HG02678 (cell line): ENCODE results near the gene SH3PXD2B.
"Not testable (repeated sequence)": the region's sequence is repeated elsewhere in the genome, so short reads cannot be mapped to it uniquely, and the experiment has no call there.

Experiments
- ATAC-seq: cut with Tn5 transposase; IDR thresholded peaks from one replicate; pipeline ENCODE4 v1.9.1; 2021; ENCODE audit warnings: mild to moderate bottlenecking, moderate library complexity; ENCODE audit not compliant: unreplicated experiment

SH3PXD2B gene

GRCh38 chr5:172486451-172486850 is 32.1 kb upstream of the SH3PXD2B start:
- ATAC-seq, result no peak

DNA sequence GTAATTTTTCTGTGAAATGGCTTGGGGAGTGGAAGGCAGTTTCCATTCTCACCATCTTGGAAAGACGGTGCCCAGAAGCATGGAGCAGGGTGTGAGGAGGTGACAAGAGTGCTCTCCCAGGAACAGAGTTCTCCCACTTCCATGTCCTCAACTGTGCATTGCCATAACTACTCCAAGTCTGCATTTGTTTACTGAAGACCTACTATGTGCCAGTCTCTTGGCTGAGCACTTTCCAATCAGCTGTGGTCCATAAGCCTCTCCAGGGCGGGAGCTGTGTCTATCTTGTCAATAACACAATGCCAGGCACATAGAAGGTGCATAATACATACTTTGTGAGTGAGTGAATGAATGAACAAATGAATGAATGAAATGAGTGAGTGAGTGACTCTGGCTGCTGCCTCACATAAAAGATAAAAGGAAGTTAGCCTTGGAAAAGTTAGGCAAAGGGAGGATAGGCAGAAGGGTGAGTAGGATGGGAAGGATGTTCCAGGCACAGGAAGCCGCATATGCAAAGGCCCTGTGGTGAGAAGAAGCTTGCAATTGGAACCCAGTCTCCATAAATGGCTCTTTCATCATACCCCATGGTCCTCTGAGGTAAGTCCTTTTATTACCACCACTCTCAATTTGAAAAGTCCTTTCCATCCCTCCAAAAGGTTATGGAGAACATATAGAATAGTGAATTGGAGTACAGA is 31.3 kb upstream of the SH3PXD2B start:
- no peak for ATAC-seq

- no peak for ATAC-seq
Measured at GRCh38 chr5:172484664-172485063, 30.3 kb upstream of the SH3PXD2B start.

DNA sequence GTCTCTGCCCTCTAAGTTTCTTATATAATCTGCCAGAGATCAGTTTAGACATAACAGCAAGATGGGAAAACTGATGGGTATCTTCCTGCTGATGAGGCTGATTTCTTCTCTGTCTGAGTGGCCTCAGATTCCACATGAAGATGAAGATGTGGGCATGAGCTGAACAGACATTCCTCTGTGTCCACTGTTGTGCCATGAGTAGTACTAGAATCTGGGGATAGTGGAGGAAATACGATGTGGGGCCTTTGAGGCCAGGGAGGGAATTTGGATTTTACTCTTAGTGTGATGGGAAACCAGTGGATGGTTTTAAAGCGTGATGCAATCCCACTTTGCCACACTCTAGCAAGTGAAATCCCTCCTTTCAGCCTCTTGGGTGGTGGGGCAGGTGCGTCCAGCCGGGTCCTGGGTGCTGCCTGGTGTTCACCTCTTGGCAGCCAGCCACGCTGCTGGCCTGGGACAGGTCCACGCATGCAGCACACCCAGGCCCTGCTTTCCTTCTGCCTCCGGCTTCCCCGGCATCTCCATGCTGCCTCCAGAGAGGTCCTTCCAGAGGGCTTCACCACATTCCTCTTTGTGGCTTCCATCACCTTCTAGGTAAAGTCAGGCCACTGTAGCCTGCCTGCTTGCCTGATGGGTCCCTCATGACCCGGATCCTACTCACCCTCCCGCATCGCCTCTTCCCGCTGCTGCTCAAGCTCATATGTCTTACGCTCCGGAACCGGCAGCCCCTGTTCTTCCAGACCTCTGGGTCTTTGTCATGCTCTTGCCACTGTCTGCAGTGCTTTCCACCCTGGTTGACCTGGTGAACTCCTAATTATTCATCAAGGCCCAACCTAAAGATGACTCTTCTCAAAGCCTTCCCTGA is 28.1 kb upstream of the SH3PXD2B start:
- ATAC-seq, result no peak

- no peak for ATAC-seq
Measured at GRCh38 chr5:172481011-172481800, 26.9 kb upstream of the SH3PXD2B start.

DNA sequence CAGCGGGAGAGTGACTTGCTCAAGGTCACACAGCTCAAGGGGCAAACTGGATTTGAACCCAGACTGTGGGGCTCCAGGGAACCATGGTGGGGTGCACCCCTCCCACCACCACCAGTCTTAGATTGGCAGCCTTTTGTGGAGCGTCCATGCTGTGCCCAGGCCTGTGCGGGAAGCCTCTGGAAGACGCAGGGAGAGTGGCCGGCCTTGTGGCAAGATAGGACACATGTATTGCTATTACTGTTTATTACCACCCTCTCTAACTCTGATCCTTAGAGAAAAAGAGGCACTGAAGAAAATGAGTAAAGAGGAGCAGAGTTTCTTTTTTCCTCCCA is 25.4 kb upstream of the SH3PXD2B start:
- ATAC-seq, result no peak

DNA sequence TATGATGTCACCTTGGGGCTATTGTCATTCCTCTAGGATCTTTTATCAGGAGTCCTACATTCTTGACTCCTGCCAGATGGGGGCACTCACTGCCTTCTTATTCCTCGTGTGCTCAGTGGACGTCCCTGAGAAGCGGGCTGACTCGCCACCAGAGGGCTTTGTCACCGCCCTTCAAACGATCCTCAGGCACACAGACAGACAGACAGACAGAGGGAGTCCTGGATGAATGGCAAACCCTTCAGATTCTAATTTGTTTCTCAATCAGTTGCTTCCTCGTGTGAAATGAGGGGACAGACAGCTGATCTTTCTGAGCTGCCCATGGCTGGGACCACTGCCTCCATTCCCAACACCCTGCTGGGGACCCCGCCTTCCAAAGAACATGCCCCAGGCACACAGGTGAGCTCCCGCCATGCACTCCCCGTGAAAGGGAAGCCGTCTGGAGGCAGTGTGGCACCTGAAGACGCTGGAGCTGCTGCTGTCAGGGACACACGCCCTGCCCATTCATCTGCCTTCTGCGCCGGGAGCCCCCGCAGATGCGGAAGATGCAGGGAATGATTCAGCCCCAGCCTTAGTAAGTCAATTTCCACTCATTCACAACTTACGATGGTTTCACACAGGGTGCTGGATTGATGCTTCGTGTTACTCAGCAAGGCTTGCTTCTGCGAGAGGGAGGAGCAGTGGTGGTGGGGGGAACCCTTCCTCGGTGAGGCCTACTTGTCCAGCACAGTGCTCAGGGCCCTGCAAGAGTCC is 24.9 kb upstream of the SH3PXD2B start:
- peak; percentile 59 for ATAC-seq

DNA sequence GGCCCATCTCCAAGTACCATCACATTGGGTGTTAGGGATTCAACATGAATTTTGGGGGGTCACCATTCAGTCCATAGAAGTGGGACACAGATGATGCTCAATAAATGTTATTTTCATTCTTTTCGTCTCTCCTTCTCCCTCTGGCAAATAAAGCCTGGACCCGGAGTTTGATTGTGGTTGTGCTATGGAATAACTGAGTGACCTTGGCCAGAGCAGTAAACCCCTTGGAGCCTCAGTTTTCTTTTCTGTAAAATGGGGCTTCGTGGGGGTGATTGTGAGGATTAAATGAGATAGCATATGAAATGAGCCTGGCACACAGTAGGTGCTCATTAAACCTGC is 24.3 kb upstream of the SH3PXD2B start:
- ATAC-seq, result not testable (repeated sequence)

DNA sequence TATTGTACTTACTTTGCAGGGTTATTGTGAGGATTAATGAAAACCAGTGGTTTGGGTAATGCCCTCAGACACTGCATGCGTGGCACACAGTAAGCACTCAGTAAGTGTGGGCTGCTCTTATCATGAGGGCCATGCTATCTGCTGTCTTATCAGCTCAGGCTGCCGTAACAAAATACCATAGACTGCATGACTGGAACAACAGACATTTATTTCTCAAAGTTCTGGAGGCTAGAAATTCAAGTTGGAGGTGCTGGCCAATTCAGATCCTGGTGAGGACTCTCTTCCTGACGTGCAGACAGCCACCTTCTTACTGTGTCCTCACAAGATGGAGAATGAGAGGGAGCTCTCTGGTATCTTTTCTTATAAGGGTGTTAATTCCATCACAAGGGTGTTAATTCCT is 23.9 kb upstream of the SH3PXD2B start:
- no peak for ATAC-seq

DNA sequence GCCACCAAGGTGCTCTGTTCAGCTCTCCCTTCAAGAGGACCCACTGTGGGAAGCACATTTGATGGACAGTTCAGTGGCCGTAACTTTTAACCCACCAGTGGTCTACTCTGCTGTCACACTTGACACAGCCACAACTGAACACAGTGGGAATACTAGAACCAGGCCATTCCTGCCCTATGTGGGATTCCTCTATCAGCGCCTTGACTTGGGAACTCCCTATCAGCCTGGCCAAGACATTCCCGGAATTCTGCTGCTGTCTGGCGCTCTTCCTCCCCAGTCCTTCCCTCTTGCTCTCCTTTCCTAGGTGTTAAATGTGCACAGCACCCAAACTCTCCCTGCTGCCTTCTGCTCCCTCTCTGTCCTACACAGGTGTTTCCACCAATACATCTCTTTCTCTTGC is 23.1 kb upstream of the SH3PXD2B start:
- ATAC-seq, result no peak

DNA sequence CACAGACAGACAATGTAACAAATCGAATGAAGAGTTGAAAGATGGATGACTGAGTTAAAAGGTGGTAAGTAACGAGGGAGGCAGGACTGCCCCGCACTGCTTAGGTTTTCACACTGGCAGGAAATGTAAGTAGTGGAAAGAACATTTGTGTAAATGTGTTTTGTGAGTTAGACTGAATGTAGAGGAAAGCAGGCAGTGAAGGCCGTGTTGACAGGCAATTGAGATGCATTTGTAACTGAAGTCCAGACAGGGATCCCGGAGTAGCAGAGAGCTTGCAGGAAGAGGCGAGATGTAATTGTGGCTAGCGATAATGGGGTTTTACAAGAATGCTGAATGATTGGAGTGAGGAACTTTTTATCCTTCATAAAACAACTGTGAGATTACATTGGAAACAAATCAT is 20.0 kb upstream of the SH3PXD2B start:
- no peak for ATAC-seq

- ATAC-seq, result no peak
Measured at GRCh38 chr5:172473427-172473826, 19.1 kb upstream of the SH3PXD2B start.

- ATAC-seq, result no peak
Measured at GRCh38 chr5:172469697-172470096, 15.4 kb upstream of the SH3PXD2B start.

GRCh38 chr5:172466062-172466461 is 11.7 kb upstream of the SH3PXD2B start:
- no peak for ATAC-seq

DNA sequence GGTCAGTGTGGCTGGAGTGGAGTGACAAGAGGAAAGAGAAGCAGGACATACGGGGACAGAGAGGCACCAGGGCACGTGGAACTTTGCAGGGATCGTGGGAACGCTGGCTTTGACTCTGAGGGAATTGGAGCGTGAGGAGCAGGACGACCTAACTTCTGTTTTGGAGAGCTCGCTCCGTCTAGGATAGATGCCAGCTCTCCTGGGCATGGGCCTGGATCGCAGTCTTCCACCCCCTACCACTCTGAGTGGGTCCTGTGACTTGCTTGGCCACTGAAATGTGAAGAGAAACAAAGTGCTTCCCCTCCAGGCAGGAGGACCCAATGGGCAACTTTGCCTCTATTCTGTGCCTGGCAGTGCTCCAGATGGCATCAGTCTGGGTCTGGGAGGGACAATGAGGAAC is 8.7 kb upstream of the SH3PXD2B start:
- ATAC-seq, result no peak

GRCh38 chr5:172459783-172460165 is 5.4 kb upstream of the SH3PXD2B start:
- no peak for ATAC-seq

DNA sequence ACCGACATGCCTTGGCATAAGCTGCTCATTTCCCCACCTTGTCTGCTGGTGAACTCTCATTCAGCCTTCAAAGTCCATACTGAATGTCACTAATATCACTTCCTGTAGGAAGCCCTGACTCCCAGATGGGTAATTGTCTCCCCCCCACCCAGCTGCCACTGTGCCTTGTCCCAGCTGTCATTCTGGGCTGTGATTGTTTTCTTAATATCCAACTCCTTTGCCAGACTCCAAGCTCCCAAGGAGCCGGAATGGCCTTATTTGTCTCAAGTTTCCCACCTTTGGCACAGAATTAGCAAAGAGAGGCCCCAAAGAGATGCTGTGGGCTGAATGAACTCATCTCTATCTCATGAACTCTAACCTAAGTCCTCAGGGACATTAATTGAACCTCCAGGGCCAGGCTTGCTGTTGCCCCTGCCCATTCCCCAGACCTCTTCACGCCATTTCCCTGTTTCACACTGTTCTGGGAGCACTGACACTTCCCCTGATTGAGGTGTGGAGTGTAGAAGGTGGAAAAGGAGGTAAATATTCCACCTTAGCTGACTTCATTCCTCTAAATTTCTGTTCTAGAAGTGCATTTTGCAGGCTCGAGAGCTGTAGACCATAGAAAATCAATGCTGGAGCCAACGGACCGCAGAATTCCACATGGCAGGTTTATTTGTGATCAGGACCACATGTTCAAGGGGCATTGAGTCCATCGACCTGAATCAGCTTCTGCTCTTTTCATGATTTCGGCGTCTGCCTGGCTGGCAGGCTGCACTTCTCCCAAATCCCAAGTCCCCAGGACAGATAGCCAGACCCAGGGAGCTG is 4.9 kb upstream of the SH3PXD2B start:
- ATAC-seq, result no peak

DNA sequence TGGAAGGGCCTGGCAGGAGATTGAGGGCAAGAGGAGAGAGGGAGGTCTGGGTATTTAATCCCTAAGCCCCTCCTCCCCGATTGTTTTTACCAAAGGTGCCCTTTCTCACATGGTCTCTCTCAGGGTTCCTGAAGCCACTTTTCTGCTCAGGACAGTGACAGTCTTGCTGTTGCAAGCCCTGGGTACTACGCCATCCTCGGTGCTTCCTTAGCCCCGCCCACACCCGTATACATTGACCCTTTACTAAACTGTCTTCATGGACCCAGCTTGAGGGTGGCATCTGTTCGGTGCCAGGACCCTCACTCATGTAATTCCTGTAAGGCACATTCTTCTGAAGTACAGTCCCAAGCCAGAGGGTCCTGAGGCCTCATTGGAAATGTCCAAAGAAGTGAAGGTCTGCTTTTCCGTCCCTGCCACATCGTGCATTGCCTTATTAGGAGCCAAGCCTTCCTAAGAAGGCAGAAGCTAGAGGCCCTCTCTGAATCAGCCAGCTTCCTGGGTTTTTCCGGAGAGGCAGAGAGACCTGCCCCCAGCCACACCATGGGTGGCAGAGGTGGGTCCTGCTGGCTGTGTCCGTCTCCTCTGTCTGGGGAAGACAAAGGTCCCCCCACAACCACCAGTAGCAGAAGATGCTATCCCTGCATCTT is 1.9 kb upstream of the SH3PXD2B start:
- no peak for ATAC-seq

DNA sequence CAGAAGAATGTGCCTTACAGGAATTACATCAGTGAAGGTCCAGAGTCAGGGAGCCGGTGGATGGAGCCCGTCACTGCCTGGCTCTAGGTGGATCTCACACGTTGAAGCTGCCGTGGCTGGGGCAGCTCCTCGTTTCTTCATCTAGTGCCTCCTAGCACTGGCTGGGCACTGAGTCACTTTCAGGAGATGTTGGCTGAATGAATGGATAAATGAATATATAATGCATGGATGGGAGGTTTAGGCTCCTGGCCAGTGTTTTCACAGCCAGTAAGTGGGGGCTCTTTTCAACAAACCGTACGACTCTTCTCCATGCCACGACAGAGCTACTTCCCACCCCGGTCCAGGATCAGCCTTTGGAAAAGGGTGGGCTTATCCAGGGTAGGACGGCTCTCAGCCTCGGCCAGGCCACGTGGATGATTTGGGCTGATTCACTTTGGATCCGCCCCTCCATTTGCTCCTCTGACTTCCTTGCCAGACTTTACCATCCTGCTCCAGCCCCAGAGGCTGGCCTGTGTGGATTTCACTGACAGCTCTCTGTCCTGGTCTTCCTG is 1.3 kb upstream of the SH3PXD2B start:
- ATAC-seq, result no peak

- no peak for ATAC-seq
Measured at GRCh38 chr5:172455087-172455381, 709 bp upstream of the SH3PXD2B start.
